Skin epidermis (tissue), 12 donors: ENCODE measurements around the gene NFIC.
"Not testable (repeated sequence)": the region's sequence is repeated elsewhere in the genome, so short reads cannot be mapped to it uniquely, and the experiment has no call there.

Source experiments
- H3K27ac ChIP-seq, 21 experiments: fragments of 200-600 bp; sonication (generic) in 11 of 21; one replicate each; pipeline ENCODE4 v1.5.0; 2020; ENCODE audit warnings: mild to moderate bottlenecking in 3 of 21, inconsistent platforms in 2 of 21, moderate library complexity in 2 of 21
- H3K4me3 ChIP-seq, 7 experiments: fragments of 200-600 bp; sonication (generic) in 2 of 7; one replicate each; pipeline ENCODE4 v1.5.0; 2020; ENCODE audit warnings: inconsistent platforms in 2 of 7, mild to moderate bottlenecking in 2 of 7, moderate library complexity in 1 of 7

Gene NFIC

GRCh38 chr19:3407556-3408516 lies 41.5 kb downstream of the NFIC start:
- Histone ChIP-seq H3K4me3 (no peak overlapping the region), H3K27ac (peak overlapping the region in 19 of 21 experiments; percentile 22 to 87 (median 77))

GRCh38 chr19:3408996-3409345 lies 42.6 kb downstream of the NFIC start:
- Histone ChIP-seq H3K27ac (peak overlapping the region in 11 of 21 experiments; percentile 14 to 87 (median 77)), H3K4me3 (no peak overlapping the region)

GRCh38 chr19:3409346-3410064 lies 43.1 kb downstream of the NFIC start:
- Histone ChIP-seq H3K4me3 (no peak overlapping the region), H3K27ac (peak overlapping the region in 12 of 21 experiments; percentile 10 to 87 (median 70))

GRCh38 chr19:3411636-3412035 lies 45.3 kb downstream of the NFIC start:
- peak overlapping the region in 2 of 21 experiments; percentile 18 to 87 for H3K27ac ChIP-seq

GRCh38 chr19:3412066-3412465 lies 45.7 kb downstream of the NFIC start:
- Histone ChIP-seq H3K27ac (no peak overlapping the region), H3K4me3 (no peak overlapping the region)

More at GRCh38 chr19:3411636-3412035, 45.3 kb downstream of the NFIC start:
- H3K4me3 ChIP-seq: no peak overlapping the region

- H3K4me3 ChIP-seq: no peak overlapping the region
- peak overlapping the region in 1 of 21 experiments; percentile 42 for H3K27ac ChIP-seq
Measured at GRCh38 chr19:3413796-3414327, 47.5 kb downstream of the NFIC start.

GRCh38 chr19:3415695-3416094 lies 49.3 kb downstream of the NFIC start:
- Histone ChIP-seq H3K4me3 (no peak overlapping the region), H3K27ac (no peak overlapping the region)

- Histone ChIP-seq H3K27ac (no peak overlapping the region), H3K4me3 (no peak overlapping the region)
Measured at GRCh38 chr19:3420244-3420755, 53.9 kb downstream of the NFIC start.

- Histone ChIP-seq H3K4me3 (no peak overlapping the region), H3K27ac (no peak overlapping the region)
Measured at GRCh38 chr19:3420909-3421619, 54.7 kb downstream of the NFIC start.

GRCh38 chr19:3421656-3422055 lies 55.3 kb downstream of the NFIC start:
- H3K27ac ChIP-seq, H3K4me3 ChIP-seq: not testable (repeated sequence)

GRCh38 chr19:3423183-3423829 lies 56.9 kb downstream of the NFIC start:
- Histone ChIP-seq H3K4me3 (no peak overlapping the region), H3K27ac (peak overlapping the region in 5 of 21 experiments; percentile 9 to 67 (median 28))

- Histone ChIP-seq H3K27ac (peak overlapping the region in 4 of 21 experiments; percentile 34 to 65 (median 42)), H3K4me3 (no peak overlapping the region)
Measured at GRCh38 chr19:3426433-3426832, 60.0 kb downstream of the NFIC start.

GRCh38 chr19:3430366-3430680 lies 63.9 kb downstream of the NFIC start:
- H3K27ac ChIP-seq: peak overlapping the region in 20 of 21 experiments; percentile 3 to 86 (median 54)
- not testable (repeated sequence) for H3K4me3 ChIP-seq

- peak overlapping the region in 9 of 21 experiments; percentile 12 to 92 (median 50) for H3K27ac ChIP-seq
- no peak overlapping the region for H3K4me3 ChIP-seq
Measured at GRCh38 chr19:3431760-3432397, 65.5 kb downstream of the NFIC start.

GRCh38 chr19:3433313-3433712 lies 66.9 kb downstream of the NFIC start:
- Histone ChIP-seq H3K27ac (peak overlapping the region in 14 of 21 experiments; percentile 10 to 93 (median 80)), H3K4me3 (no peak overlapping the region)

- Histone ChIP-seq H3K4me3 (peak overlapping the region in 1 of 7 experiments; percentile 33), H3K27ac (peak overlapping the region in 19 of 21 experiments; percentile 65 to 95 (median 86))
Measured at GRCh38 chr19:3433805-3434540, 67.6 kb downstream of the NFIC start.

GRCh38 chr19:3434630-3435553 lies 68.5 kb downstream of the NFIC start:
- peak overlapping the region; percentile 45 to 95 (median 86) for H3K27ac ChIP-seq
- H3K4me3 ChIP-seq: peak overlapping the region; percentile 24 to 50 (median 35)
